A673 (cell line): ENCODE results near the gene SCAF1. TPM values are rescaled to one million over a fixed set of nuclear protein-coding genes. Genes with fewer than 3 reads are reported as not detected.

Source experiments
- BruUV-seq: library from RNA; stranded (reverse); fragments of 400-500 nt; replicated peaks from 2 replicates; lab custom pipeline; 2021; lab: Mats Ljungman, UMichigan
- CTCF ChIA-PET: fragments of 300-600 bp; sonication (Branson Sonifier 250); formaldehyde crosslinking; loops from one replicate; lab custom pipeline; 2022; ENCODE audit warnings: antibody characterized with exemption; lab: Charles Lee
- POLR2A ChIA-PET: fragments of 300-600 bp; sonication (Branson Sonifier 250); formaldehyde crosslinking; loops from one replicate; lab custom pipeline; 2022; ENCODE audit warnings: antibody characterized with exemption; ENCODE audit not compliant: low non-redundant PET; lab: Charles Lee
- DNase-seq: peaks from one replicate; pipeline ENCODE4 v3.0.0-alpha.2; 2015; ENCODE audit warnings: low spot score
- H3K27ac ChIP-seq: fragments of 200-600 bp; sonication (generic); 2 replicates; pipeline ENCODE4 v1.5.1; 2016; ENCODE audit warnings: mixed run types, low read depth, mild to moderate bottlenecking, mixed read lengths, antibody characterized with exemption, low read length; ENCODE audit not compliant: poor library complexity, severe bottlenecking
- H3K27me3 ChIP-seq: fragments of 200-600 bp; sonication (generic); replicated peaks from 2 replicates; pipeline ENCODE4 v1.6.1; 2017; ENCODE audit warnings: mixed run types, low read depth, mild to moderate bottlenecking, mixed read lengths, antibody characterized with exemption, low read length; ENCODE audit not compliant: insufficient read depth, poor library complexity
- H3K36me3 ChIP-seq: fragments of 200-600 bp; sonication (generic); 2 replicates; pipeline ENCODE4 v1.6.1; 2016; ENCODE audit warnings: mixed run types, mild to moderate bottlenecking, mixed read lengths, antibody characterized with exemption, low read length; ENCODE audit not compliant: insufficient read depth, poor library complexity, severe bottlenecking
- H3K4me1 ChIP-seq: fragments of 200-600 bp; sonication (generic); 2 replicates; pipeline ENCODE4 v1.6.1; 2017; ENCODE audit warnings: mixed run types, mild to moderate bottlenecking, mixed read lengths, antibody characterized with exemption, low read length; ENCODE audit not compliant: insufficient read depth, poor library complexity, severe bottlenecking
- H3K4me3 ChIP-seq: fragments of 200-600 bp; sonication (generic); 2 replicates; pipeline ENCODE4 v1.5.1; 2016; ENCODE audit warnings: low read depth, mixed run types, mild to moderate bottlenecking, mixed read lengths, low read length; ENCODE audit not compliant: poor library complexity, severe bottlenecking
- H3K9me3 ChIP-seq: fragments of 200-600 bp; sonication (generic); 2 replicates; pipeline ENCODE4 v1.6.1; 2016; ENCODE audit warnings: mixed run types, low read depth, mild to moderate bottlenecking, mixed read lengths, antibody characterized with exemption, low read length; ENCODE audit not compliant: poor library complexity, severe bottlenecking
- CTCF ChIP-seq: fragments of 300-800, 200-600 bp; sonication (generic); conservative IDR thresholded peaks from 2 replicates; pipeline ENCODE4 v1.5.1; 2017; ENCODE audit warnings: low read depth, mild to moderate bottlenecking, antibody characterized with exemption, low read length, moderate library complexity, mixed read lengths
- EZH2 ChIP-seq: fragments of 200-600 bp; sonication (generic); IDR thresholded peaks from 2 replicates; pipeline ENCODE4 v1.6.1; 2017; ENCODE audit warnings: borderline replicate concordance, low read depth, mild to moderate bottlenecking, mixed read lengths, antibody characterized with exemption, low read length; ENCODE audit not compliant: poor library complexity, severe bottlenecking
- intact Hi-C: fragments of 100-400 bp; cut with micrococcal nuclease; formaldehyde crosslinking; loops from one replicate; pipeline ENCODE4 v1.10.0; 2022; ENCODE audit not compliant: unreplicated experiment
- total RNA-seq: library from RNA; stranded (reverse); gene quantifications from 2 replicates; pipeline ENCODE4 v1.2.3, GENCODE V29; 2021

Gene SCAF1
- total RNA-seq, 1 experiment from 2014 or later: 98.2 TPM

DNA sequence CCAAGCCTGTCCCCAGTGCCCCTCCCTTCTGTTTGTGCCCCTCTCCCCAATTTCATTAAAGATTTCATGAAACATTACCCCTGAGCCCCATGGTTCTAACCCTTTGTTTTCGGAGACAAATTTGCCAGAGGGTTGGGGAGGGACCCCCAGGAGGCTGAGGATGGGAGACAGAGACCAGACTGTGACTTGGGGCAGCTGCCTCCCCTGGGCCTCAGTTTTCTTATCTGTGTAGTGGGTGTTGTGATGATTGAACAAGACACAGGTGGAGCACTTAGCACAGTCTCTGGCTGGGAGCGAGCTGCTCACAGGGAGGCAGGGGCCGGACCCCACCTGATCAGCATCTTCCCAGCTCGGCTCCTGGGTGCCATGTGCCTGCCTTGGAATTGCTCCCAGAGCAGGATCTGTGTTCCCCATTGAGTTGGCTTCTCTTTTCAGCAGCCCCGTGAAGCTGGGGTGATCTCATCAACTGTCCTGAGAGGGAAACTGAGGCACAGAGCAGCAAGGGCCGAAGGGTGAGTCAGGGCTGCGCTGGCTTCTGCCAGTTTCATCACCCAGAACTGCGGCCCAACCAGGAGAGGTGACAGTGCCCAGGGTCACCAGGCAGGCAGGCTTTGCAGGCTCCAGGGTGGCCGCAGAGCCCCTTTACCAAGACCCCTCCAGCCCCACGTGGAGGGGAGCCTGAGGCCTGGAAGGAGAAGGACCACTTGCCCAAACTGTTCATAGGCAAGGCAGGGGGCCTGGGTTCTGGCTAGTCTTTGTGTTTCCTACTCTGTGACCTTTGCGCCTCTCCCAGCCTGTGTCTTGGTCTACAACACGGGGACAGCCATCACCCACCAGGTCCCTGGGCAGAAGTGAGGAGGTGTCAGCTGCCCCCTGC, 16.8 kb downstream of the SCAF1 start:
- no TSS peak for BruUV-seq
- no peak overlapping the region for H3K27ac ChIP-seq
- POLR2A ChIA-PET: no interaction called here

GRCh38 chr19:49660338-49660961, 18.4 kb downstream of the SCAF1 start:
- Histone ChIP-seq H3K27ac (no peak overlapping the region), H3K9me3 (no peaks in the 10 kb centered on the region), H3K27me3 (no peaks in the 10 kb centered on the region), H3K4me1 (peaks cover 7% of the 10 kb centered on the region), H3K36me3 (peaks cover 62% of the 10 kb centered on the region), H3K4me3 (no peak overlapping the region)
- intact Hi-C loops: no loop called here
- DNase-seq: no peak
- ChIA-PET POLR2A (no interaction called here), CTCF (interaction anchor here (0.6 kb wide), 1 partner anchor 158 kb away, joined by 3 read pairs; the partner anchor contains the start of gene MED25)
- no TSS peak for BruUV-seq
- TF ChIP-seq EZH2: no peak
- TF ChIP-seq CTCF: no peak

More for the DNA sequence above, 16.8 kb downstream of the SCAF1 start:
- TF ChIP-seq EZH2 (no peak), CTCF (no peak)
- H3K27me3 ChIP-seq: no peaks in the 10 kb centered on the region
- H3K9me3 ChIP-seq: no peaks in the 10 kb centered on the region
- no peak for DNase-seq
- intact Hi-C loops: no loop called here
- CTCF ChIA-PET: no interaction called here
- H3K36me3 ChIP-seq: peaks cover 79% of the 10 kb centered on the region
- peaks cover 2% of the 10 kb centered on the region for H3K4me1 ChIP-seq
- no peak overlapping the region for H3K4me3 ChIP-seq

- no TSS peak for BruUV-seq
- Histone ChIP-seq H3K36me3 (peaks cover 51% of the 10 kb centered on the region), H3K9me3 (no peaks in the 10 kb centered on the region), H3K27ac (no peak overlapping the region), H3K27me3 (no peaks in the 10 kb centered on the region), H3K4me3 (no peak overlapping the region), H3K4me1 (peaks cover 12% of the 10 kb centered on the region)
- no peak for TF ChIP-seq EZH2
- no peak for TF ChIP-seq CTCF
- DNase-seq: no peak
- intact Hi-C loops: no loop called here
- POLR2A ChIA-PET: interaction anchor here (0.7 kb wide), 1 partner anchor 22 kb away, joined by 4 read pairs; no protein-coding TSS in a partner anchor
- CTCF ChIA-PET: no interaction called here
These were observed 20.0 kb downstream of the SCAF1 start for GRCh38 chr19:49662011-49662410.
